ENCODE measurements around the gene LIPG. TPM values are rescaled to one million over a fixed set of nuclear protein-coding genes. Genes with fewer than 3 reads are reported as not detected.

LIPG gene
- total RNA-seq, 1 donor from 2014 or later, result not detected

DNA sequence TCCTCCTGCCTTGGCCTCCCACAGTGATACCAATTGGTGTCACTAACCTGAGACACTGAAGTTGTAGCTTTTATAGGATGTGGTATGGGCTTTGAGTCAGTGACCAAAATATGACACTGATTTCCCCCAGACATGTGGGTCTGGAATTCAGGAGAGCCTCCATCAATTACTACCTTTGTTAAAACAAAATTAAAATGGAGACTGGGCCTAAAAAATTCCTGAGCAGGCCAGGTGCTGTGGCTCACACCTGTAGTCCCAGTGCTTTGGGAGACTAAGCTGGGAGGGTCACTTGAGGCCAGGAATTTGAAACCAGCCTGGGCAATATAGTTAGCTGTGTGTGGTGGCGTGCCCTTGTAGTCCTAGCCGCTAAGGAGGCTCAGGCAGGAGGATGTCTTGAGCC is 36.9 kb upstream of the LIPG start:
- Histone ChIP-seq H3K27me3 (ENCODE audit: low read depth) (peaks cover 6% of the 10 kb centered on the region), H3K4me1 (no peaks in the 10 kb centered on the region), H3K4me3 (no peak overlapping the region), H3K9me3 (replicated peaks) (no peaks in the 10 kb centered on the region), H3K27ac (replicated peaks) (no peak overlapping the region), H3K36me3 (no peaks in the 10 kb centered on the region)
- no peak for DNase-seq
- no peak for TF ChIP-seq CTCF (IDR thresholded peaks at IDR 0.05; ENCODE audit: borderline replicate concordance)
- intact Hi-C loops (cut with micrococcal nuclease), result no loop called here

DNA sequence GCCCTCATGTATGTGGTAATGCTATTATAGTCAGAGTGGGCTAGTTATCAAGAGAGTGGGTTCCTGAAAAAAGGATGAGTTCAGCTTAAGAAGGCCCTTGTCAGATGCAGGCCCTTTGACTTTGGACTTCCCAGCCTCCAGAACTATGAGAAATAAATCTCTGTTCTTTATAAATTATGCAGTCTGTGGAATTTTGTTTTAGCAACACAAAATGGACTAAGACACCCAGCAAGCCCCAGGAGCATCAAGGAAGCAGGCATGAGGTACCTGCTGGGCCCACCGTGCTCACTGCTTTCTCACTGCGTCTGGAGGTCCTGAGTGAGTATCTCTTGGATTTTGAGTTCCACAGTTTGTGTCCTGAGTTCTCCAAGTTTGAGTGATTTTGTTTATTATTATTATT is 35.9 kb upstream of the LIPG start:
- TF ChIP-seq CTCF (IDR thresholded peaks at IDR 0.05; ENCODE audit: borderline replicate concordance), result no peak
- no peak overlapping the region for H3K27ac ChIP-seq (replicated peaks)
- peaks cover 11% of the 10 kb centered on the region for H3K27me3 ChIP-seq (ENCODE audit: low read depth)
- intact Hi-C loops (cut with micrococcal nuclease), result no loop called here
- DNase-seq, result no peak
- H3K9me3 ChIP-seq (replicated peaks), result no peaks in the 10 kb centered on the region
- H3K4me3 ChIP-seq, result no peak overlapping the region
- no peaks in the 10 kb centered on the region for H3K36me3 ChIP-seq
- H3K4me1 ChIP-seq, result no peaks in the 10 kb centered on the region

GRCh38 chr18:49527631-49528327 is 34.1 kb upstream of the LIPG start:
- peaks cover 11% of the 10 kb centered on the region for H3K27me3 ChIP-seq (ENCODE audit: low read depth)
- H3K27ac ChIP-seq (replicated peaks), result no peak overlapping the region
- H3K4me3 ChIP-seq, result no peak overlapping the region
- H3K4me1 ChIP-seq, result no peaks in the 10 kb centered on the region
- H3K36me3 ChIP-seq, result no peaks in the 10 kb centered on the region
- no peaks in the 10 kb centered on the region for H3K9me3 ChIP-seq (replicated peaks)
- no peak for DNase-seq
- no peak for TF ChIP-seq CTCF (IDR thresholded peaks at IDR 0.05; ENCODE audit: borderline replicate concordance)
- intact Hi-C loops (cut with micrococcal nuclease), result no loop called here

DNA sequence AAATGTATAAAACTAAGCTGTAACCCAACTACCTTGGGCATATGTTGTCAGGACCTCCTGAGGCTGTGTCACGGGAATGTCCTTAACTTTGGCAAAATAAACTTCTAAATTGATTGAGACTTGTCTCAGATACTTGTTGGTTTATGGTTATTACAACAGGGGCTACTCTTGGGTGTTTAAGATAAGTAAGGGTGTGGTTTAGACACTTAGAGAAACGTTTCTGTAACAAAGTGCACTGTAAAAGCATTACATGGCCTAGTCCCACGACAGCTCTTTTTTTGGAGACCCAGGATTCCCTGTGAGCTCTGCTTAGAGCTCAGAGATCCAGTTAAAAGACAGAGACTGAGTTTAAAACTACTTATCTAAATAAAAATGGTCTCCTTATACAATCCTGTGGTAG is 32.3 kb upstream of the LIPG start:
- H3K27me3 ChIP-seq (ENCODE audit: low read depth), result peaks cover 11% of the 10 kb centered on the region
- intact Hi-C loops (cut with micrococcal nuclease), result no loop called here
- no peak overlapping the region for H3K27ac ChIP-seq (replicated peaks)
- no peaks in the 10 kb centered on the region for H3K36me3 ChIP-seq
- no peak for TF ChIP-seq CTCF (IDR thresholded peaks at IDR 0.05; ENCODE audit: borderline replicate concordance)
- H3K4me1 ChIP-seq, result no peaks in the 10 kb centered on the region
- no peak for DNase-seq
- no peaks in the 10 kb centered on the region for H3K9me3 ChIP-seq (replicated peaks)
- no peak overlapping the region for H3K4me3 ChIP-seq

DNA sequence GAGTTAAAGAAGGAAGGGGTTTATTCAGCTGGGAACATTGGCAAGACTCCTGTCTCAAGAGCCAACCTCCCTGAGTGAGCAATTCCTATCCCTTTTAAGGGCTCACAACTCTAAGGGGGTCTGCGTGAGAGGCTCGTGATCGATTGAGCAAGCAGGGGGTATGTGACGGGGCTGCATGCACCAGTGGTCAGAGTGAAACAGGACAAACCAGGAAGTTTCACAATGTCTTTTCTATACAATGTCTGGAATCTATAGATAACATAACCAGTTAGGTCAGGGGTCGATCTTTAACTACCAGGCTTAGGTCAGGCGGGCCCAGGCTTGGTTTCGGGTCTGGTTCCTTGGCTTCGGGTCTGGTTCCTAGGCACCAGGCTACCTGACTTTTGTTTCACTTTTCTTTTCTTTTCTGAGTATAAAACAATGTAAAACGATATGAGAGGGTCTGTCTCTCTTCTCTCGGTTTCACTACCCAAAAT is 30.1 kb upstream of the LIPG start:
- H3K9me3 ChIP-seq (replicated peaks), result no peaks in the 10 kb centered on the region
- H3K27ac ChIP-seq (replicated peaks), result no peak overlapping the region
- no peak overlapping the region for H3K4me3 ChIP-seq
- H3K4me1 ChIP-seq, result no peaks in the 10 kb centered on the region
- intact Hi-C loops (cut with micrococcal nuclease), result no loop called here
- no peaks in the 10 kb centered on the region for H3K36me3 ChIP-seq
- H3K27me3 ChIP-seq (ENCODE audit: low read depth), result peaks cover 11% of the 10 kb centered on the region
- TF ChIP-seq CTCF (IDR thresholded peaks at IDR 0.05; ENCODE audit: borderline replicate concordance), result no peak
- no peak for DNase-seq
